Measurements from ENCODE around the gene SUN2.

- TF ChIP-seq EZH2 (IDR thresholded peaks at IDR 0.05; ENCODE audit: borderline replicate concordance, low read depth, low read length, poor library complexity, severe bottlenecking), result no peak
- no peak; the same call in 1 of the 2 replicates for TF ChIP-seq CTCF (conservative IDR thresholded peaks at IDR 0.05; ENCODE audit: low read depth, low read length)
These were observed 56.0 kb downstream of the SUN2 start for GRCh38 chr22:38699784-38700183.
